ENCODE measurements around the gene CTXN1. TPM values are rescaled to one million over a fixed set of nuclear protein-coding genes. Genes with fewer than 3 reads are reported as not detected.

The CTXN1 gene
- polyA plus RNA-seq, 1 donor: 12.6 TPM

GRCh38 chr19:7874897-7875273, 51.0 kb downstream of the CTXN1 start:
- DNase-seq: no peak

Other genes with a start within 250 kb of the CTXN1 start
- gene MCEMP1, start 249.0 kb downstream of the CTXN1 start, polyA plus RNA-seq (ENCODE audit: insufficient read length): not detected
- gene TRAPPC5, start 245.3 kb downstream of the CTXN1 start, polyA plus RNA-seq (ENCODE audit: insufficient read length): 34.1 TPM
- gene FCER2, start 224.0 kb downstream of the CTXN1 start, polyA plus RNA-seq (ENCODE audit: insufficient read length): not detected
- not detected for gene CLEC4G, start 194.0 kb downstream of the CTXN1 start, polyA plus RNA-seq (ENCODE audit: insufficient read length)
- gene CD209, start 178.6 kb downstream of the CTXN1 start, polyA plus RNA-seq (ENCODE audit: insufficient read length): 1.4 TPM
- gene CLEC4M, start 162.9 kb downstream of the CTXN1 start, polyA plus RNA-seq (ENCODE audit: insufficient read length): 1.8 TPM
- gene EVI5L, start 95.9 kb downstream of the CTXN1 start, polyA plus RNA-seq (ENCODE audit: insufficient read length): 16.5 TPM
- 5.9 TPM for gene PRR36, start 51.7 kb downstream of the CTXN1 start, polyA plus RNA-seq (ENCODE audit: insufficient read length)
- gene LRRC8E, start 37.6 kb downstream of the CTXN1 start, polyA plus RNA-seq (ENCODE audit: insufficient read length): 2.0 TPM
- 26.9 TPM for gene MAP2K7, start 22.3 kb downstream of the CTXN1 start, polyA plus RNA-seq (ENCODE audit: insufficient read length)
- gene TGFBR3L, start 11.3 kb downstream of the CTXN1 start, polyA plus RNA-seq (ENCODE audit: insufficient read length): 0.42 TPM
- gene SNAPC2, start 5.8 kb downstream of the CTXN1 start, polyA plus RNA-seq (ENCODE audit: insufficient read length): 12.6 TPM
- gene TIMM44, start 17.5 kb upstream of the CTXN1 start, polyA plus RNA-seq (ENCODE audit: insufficient read length): 46.7 TPM
- 85.3 TPM for gene ELAVL1, start 79.5 kb upstream of the CTXN1 start, polyA plus RNA-seq (ENCODE audit: insufficient read length)
- gene CCL25, start 126.6 kb upstream of the CTXN1 start, polyA plus RNA-seq (ENCODE audit: insufficient read length): 0.15 TPM
- 59.0 TPM for gene FBN3, start 223.5 kb upstream of the CTXN1 start, polyA plus RNA-seq (ENCODE audit: insufficient read length)